Right ventricle myocardium inferior (tissue), 1 donor: ENCODE results near the gene ULBP3. TPM values are rescaled to one million over a fixed set of nuclear protein-coding genes. Genes with fewer than 3 reads are reported as not detected.
A peak's percentile ranks its signal among the peaks of the same experiment; 100 is the strongest.
"Not testable (repeated sequence)": the region's sequence is repeated elsewhere in the genome, so short reads cannot be mapped to it uniquely, and the experiment has no call there.

Experiments used
- ATAC-seq: fragments of 200-7000 bp; cut with Tn5 transposase; one replicate; pipeline ENCODE4 v1.9.1; 2020; ENCODE audit warnings: mild to moderate bottlenecking, moderate library complexity
- DNase-seq: peaks from one replicate; pipeline ENCODE4 v3.0.0; 2021; ENCODE audit errors: missing footprints
- intact Hi-C: fragments of 100-400 bp; cut with DNase I; formaldehyde crosslinking; loops from one replicate; pipeline ENCODE4 v1.11.0; 2022
- total RNA-seq: library from RNA; stranded (reverse); fragmentation: NEBNext Ultra II Directional; extraction: Animal tissue kit (Norgen Biotek cat#: 25700); gene quantifications from one replicate; pipeline ENCODE4 v1.2.1, GENCODE V29; 2021
- donor health status: DM: no; HTN: yes; CAD: no; lungs with severe emphysema.

The ULBP3 gene
- total RNA-seq, 1 donor from 2014 or later: 1.4 TPM

DNA sequence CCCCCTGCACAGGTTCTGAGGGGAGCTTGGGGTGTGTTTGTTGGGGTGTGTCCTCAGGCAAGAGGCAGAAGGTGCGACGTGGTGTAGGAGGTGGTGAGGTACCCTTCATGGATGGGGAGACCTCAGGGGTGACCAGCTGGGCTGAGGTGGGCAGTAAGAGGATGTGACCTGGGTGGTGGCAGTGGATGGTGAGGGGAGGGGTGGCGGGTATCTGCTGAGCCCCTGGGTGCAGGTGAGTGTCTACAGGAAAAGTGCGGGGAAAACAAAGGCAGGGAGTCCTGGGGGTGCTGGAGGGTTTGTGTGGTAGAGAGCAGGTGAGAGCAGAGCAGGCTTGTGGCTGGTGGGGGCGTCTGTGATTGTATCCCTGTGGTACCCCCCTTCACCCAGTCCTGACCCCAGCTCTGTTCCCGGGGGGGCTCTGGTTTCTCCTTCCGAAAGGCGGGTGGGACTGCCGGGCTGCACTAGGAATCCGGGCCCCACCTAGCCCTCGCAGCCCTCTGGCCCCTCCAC is 44.2 kb downstream of the ULBP3 start:
- ATAC-seq (no peak), DNase-seq (no peak)
- intact Hi-C loops: no loop called here

DNA sequence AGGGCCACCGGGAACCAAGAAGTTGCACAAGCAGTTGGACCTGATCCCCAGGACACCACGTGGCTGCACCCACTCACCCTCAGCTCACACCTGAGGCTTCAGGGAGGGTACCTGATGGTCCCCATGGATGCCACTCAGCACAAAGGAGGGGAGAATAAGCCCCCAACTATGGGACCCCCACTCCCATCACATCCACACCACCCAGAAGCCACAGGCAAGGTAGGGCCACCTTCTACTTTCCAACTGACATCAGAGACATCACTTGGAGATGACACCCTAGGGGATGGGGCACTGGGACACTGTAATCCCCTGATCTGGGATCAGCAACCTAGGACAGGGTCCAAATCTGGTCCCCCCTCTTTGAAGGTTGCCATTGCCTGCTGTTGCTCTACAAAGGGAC is 44.9 kb downstream of the ULBP3 start:
- DNase-seq, intact Hi-C loops, ATAC-seq: not testable (repeated sequence)

DNA sequence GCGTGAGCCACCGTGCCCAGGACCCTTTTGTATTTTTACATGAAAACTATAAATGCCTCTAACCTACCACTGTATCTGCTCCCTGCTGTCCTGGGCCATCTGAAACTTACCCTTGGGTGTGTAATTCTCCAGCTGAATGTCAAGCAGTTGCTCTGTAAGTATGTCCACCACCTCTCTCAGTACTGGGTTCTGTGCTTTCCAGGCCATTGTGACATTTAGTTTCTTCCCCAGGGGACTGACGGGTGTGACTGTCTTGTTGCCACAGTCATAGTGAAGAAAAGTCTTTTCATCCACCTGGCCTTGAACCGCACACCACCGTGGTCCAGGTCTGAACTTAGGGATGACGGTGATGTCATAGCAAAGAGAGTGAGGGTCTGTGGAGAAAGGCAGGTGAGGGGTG is 47.1 kb downstream of the ULBP3 start:
- ATAC-seq, DNase-seq, intact Hi-C loops: not testable (repeated sequence)

- no peak for DNase-seq
- no peak for ATAC-seq
- intact Hi-C loops: loop anchor here (10.0 kb wide), 1 partner anchor 294 kb away; no protein-coding TSS in a partner anchor
These were observed 49.9 kb downstream of the ULBP3 start for GRCh38 chr6:150018846-150019580.

GRCh38 chr6:150017186-150017521 is 51.8 kb downstream of the ULBP3 start:
- not testable (repeated sequence) for DNase-seq, ATAC-seq
- intact Hi-C loops: loop anchor here (1.0 to 10.0 kb wide), 2 partner anchors 83 to 292 kb away; no protein-coding TSS in a partner anchor

DNA sequence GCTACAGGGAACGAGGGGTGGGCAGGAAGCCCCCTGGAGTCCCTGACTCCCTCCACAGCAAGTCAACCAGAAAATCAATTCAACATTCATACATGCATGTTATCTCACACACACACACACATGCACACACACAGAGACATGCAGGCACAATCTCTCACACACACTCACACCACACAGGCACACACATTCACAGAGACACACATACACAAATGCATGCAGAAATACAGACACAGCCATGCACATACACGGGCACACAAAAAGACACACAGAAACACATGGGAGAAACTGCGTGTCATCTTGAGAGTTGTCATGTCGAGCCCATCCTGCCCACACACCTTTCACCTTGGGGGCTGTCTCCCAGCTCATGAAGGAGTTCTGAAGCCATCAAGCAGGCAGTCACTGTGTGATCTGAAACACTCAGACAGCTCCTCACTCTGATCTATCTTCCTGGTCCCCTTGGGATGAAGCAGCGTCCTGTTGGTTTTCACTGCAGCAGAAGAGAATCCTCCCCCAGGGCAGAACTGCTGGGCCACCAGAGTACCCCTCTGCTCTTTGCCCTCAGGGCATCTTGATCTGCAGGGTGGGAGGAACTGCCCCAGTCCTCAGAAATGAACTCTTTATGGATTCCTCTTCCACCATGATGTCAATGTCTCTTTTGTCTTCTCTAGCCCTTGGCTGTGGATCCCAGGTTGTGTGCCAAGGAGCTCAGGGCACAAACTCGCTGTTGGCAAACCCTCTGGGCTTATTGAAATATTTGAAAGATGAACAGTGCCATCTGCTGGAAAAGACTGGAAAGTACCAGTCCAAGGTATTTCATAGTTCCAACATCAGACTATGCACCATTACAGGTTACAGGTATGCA is 52.4 kb downstream of the ULBP3 start:
- DNase-seq (no peak), ATAC-seq (peak; percentile 82)
- intact Hi-C loops: loop anchor here (1.0 to 10.0 kb wide), 2 partner anchors 82 to 292 kb away; no protein-coding TSS in a partner anchor

GRCh38 chr6:150015281-150016001 is 53.5 kb downstream of the ULBP3 start:
- DNase-seq, ATAC-seq: not testable (repeated sequence)
- intact Hi-C loops: loop anchor here (10.0 kb wide), 1 partner anchor 291 kb away; no protein-coding TSS in a partner anchor

DNA sequence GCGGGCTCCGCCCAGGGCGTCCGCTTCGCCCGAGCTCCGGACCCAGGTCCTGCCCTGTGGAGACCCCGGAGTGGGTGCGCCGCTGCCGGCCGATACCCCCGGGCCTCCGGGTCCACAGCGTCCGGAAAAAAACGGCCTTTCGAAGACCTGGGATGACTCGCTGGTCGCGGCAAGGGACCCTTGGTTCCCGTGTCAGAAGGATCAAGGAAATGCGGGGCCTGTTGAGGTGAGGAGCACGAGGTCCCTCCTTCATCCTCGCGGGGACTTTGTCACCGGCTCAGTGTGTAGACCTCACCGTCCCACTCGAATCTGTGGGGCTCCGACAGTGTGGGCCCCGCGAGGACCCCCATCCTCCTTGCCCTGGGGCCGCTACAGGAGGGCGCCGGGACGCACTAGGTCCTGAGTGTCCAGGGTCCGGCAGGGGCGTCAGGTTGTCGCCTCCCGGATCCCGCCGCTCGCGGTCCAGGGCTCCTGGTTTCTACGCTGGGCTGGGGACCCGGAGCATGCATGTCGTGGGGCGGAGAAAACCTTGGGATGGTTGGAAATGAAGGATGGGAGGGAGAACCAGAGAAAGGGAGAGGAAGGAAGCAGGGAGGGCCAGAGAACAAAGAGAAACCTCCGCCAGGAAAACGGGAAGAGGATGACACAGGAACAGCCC is 54.2 kb downstream of the ULBP3 start:
- intact Hi-C loops: loop anchor here (10.0 kb wide), 1 partner anchor 290 kb away; no protein-coding TSS in a partner anchor
- DNase-seq, ATAC-seq: not testable (repeated sequence)

GRCh38 chr6:150013785-150014622 is 54.9 kb downstream of the ULBP3 start:
- DNase-seq, ATAC-seq: not testable (repeated sequence)
- intact Hi-C loops: loop anchor here (10.0 kb wide), 1 partner anchor 289 kb away; no protein-coding TSS in a partner anchor

- not testable (repeated sequence) for DNase-seq, ATAC-seq
- intact Hi-C loops: loop anchor here (10.0 kb wide), 1 partner anchor 288 kb away; no protein-coding TSS in a partner anchor
These were observed 55.8 kb downstream of the ULBP3 start for GRCh38 chr6:150012846-150013784.

Other genes with a start within 250 kb of the ULBP3 start
- 21.5 TPM for gene LRP11, start 204.8 kb downstream of the ULBP3 start, total RNA-seq
- 0.27 TPM for gene RAET1E, start 171.0 kb downstream of the ULBP3 start, total RNA-seq
- gene RAET1G, start 146.0 kb downstream of the ULBP3 start, total RNA-seq: 0.22 TPM
- 1.3 TPM for gene ULBP2, start 127.1 kb downstream of the ULBP3 start, total RNA-seq
- 0.30 TPM for gene ULBP1, start 105.2 kb downstream of the ULBP3 start, total RNA-seq
- gene RAET1L, start 43.6 kb downstream of the ULBP3 start, total RNA-seq: not detected
- gene PPP1R14C, start 73.9 kb upstream of the ULBP3 start, total RNA-seq: 129 TPM